SKM-1 treated with dmso at 0.1 percent for 144 hours (cell line): ENCODE data around the gene CCDC88C.
"Not testable (repeated sequence)": the region's sequence is repeated elsewhere in the genome, so short reads cannot be mapped to it uniquely, and the experiment has no call there.

ENCODE experiments used
- DNase-seq: peaks from one replicate; lab custom pipeline; 2025; ENCODE audit not compliant: unreplicated experiment; lab: John Stamatoyannopoulos, UW

Gene CCDC88C

GRCh38 chr14:91272341-91273272 is 145.0 kb downstream of the CCDC88C start:
- no peak for DNase-seq

GRCh38 chr14:91271639-91272038 is 146.0 kb downstream of the CCDC88C start:
- no peak for DNase-seq

GRCh38 chr14:91270619-91271018 is 147.0 kb downstream of the CCDC88C start:
- no peak for DNase-seq

GRCh38 chr14:91270188-91270587 is 147.4 kb downstream of the CCDC88C start:
- no peak for DNase-seq

GRCh38 chr14:91269076-91269991 is 148.3 kb downstream of the CCDC88C start:
- DNase-seq = no peak

- DNase-seq = no peak
These were observed 149.6 kb downstream of the CCDC88C start for GRCh38 chr14:91267965-91268437.

- DNase-seq = not testable (repeated sequence)
These were observed 151.3 kb downstream of the CCDC88C start for GRCh38 chr14:91266276-91266675.

- DNase-seq = no peak
These were observed 152.2 kb downstream of the CCDC88C start for GRCh38 chr14:91265404-91265803.

- no peak for DNase-seq
These were observed 153.2 kb downstream of the CCDC88C start for GRCh38 chr14:91264151-91265150.

- DNase-seq = no peak
These were observed 154.3 kb downstream of the CCDC88C start for GRCh38 chr14:91263329-91263728.

GRCh38 chr14:91261986-91262549 is 155.6 kb downstream of the CCDC88C start:
- no peak for DNase-seq

- no peak for DNase-seq
These were observed 156.5 kb downstream of the CCDC88C start for GRCh38 chr14:91261115-91261514.

GRCh38 chr14:91258876-91259275 is 158.7 kb downstream of the CCDC88C start:
- no peak for DNase-seq

GRCh38 chr14:91258011-91258618 is 159.5 kb downstream of the CCDC88C start:
- no peak for DNase-seq

GRCh38 chr14:91257328-91258010 is 160.2 kb downstream of the CCDC88C start:
- no peak for DNase-seq

- no peak for DNase-seq
These were observed 161.0 kb downstream of the CCDC88C start for GRCh38 chr14:91256661-91257060.

GRCh38 chr14:91255026-91255695 is 162.5 kb downstream of the CCDC88C start:
- DNase-seq = no peak

GRCh38 chr14:91254461-91254860 is 163.2 kb downstream of the CCDC88C start:
- DNase-seq = no peak
